ENCODE measurements around the gene MYO5B. TPM values are rescaled to one million over a fixed set of nuclear protein-coding genes. Genes with fewer than 3 reads are reported as not detected.

Gene MYO5B
- total RNA-seq, 2 donors from 2014 or later = 106 to 132 TPM

GRCh38 chr18:49917742-49918141, 277.2 kb downstream of the MYO5B start:
- Histone ChIP-seq H3K27ac (no peak overlapping the region), H3K27me3 (no peaks in the 10 kb centered on the region), H3K36me3 (no peaks in the 10 kb centered on the region), H3K9ac (ENCODE audit: low read depth in 2 of 2, low read length in 2 of 2) (no peak overlapping the region), H3K4me1 (no peaks in the 10 kb centered on the region), H3K9me3 (no peaks in the 10 kb centered on the region), H3K4me3 (no peak overlapping the region)
- TF ChIP-seq, protein P1, sequence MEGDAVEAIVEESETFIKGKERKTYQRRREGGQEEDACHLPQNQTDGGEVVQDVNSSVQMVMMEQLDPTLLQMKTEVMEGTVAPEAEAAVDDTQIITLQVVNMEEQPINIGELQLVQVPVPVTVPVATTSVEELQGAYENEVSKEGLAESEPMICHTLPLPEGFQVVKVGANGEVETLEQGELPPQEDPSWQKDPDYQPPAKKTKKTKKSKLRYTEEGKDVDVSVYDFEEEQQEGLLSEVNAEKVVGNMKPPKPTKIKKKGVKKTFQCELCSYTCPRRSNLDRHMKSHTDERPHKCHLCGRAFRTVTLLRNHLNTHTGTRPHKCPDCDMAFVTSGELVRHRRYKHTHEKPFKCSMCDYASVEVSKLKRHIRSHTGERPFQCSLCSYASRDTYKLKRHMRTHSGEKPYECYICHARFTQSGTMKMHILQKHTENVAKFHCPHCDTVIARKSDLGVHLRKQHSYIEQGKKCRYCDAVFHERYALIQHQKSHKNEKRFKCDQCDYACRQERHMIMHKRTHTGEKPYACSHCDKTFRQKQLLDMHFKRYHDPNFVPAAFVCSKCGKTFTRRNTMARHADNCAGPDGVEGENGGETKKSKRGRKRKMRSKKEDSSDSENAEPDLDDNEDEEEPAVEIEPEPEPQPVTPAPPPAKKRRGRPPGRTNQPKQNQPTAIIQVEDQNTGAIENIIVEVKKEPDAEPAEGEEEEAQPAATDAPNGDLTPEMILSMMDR (IDR thresholded peaks at IDR 0.05) = no peak
- intact Hi-C loops (cut with DNase I) = no loop called here
- DNase-seq = no peak

DNA sequence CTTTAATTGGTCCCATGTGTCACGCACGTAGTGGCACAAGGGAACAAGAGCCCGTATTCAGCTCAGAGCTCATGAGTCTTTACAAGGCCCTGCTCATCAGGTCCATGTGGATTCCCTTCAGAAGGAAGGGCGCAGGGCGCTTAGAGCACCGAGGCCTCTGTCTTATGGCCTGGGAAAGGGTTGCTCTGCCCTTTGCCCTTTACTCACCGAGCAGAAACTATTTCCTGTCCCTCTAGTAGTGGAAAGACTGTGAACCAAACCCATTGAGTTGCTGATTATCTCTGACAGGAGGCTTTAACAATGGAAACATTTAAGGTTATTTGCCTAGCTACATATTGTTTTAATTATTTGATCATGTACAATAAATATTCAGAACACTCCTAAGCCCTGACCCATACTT, 279.6 kb downstream of the MYO5B start:
- no peak for DNase-seq
- intact Hi-C loops (cut with DNase I) = no loop called here

DNA sequence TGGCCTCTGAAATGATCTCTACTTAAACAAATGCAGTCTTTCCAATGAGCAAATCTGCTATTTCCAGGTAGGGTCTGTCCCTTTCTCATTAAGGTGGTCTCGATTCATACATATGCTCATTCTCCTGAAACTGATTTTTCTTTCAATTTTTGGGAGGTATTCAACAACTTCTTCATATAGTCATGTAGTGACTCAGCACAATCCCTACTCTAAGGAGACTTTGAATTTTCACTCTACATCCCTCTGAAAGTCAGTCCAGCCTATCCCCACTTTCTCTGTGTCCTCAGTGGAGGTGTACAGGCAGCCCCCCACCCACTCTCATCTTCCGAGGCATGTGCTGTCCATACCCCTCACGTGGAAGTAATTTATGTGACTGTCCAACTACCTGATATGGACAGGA, 281.7 kb downstream of the MYO5B start:
- Histone ChIP-seq H3K9me3 (no peaks in the 10 kb centered on the region), H3K4me3 (no peak overlapping the region), H3K27ac (no peak overlapping the region), H3K9ac (ENCODE audit: low read depth in 2 of 2, low read length in 2 of 2) (no peak overlapping the region), H3K27me3 (no peaks in the 10 kb centered on the region), H3K4me1 (no peaks in the 10 kb centered on the region), H3K36me3 (no peaks in the 10 kb centered on the region)
- TF ChIP-seq, protein P1 (IDR thresholded peaks at IDR 0.05) = no peak
- DNase-seq = no peak
- intact Hi-C loops (cut with DNase I) = no loop called here

More for the DNA sequence above, 279.6 kb downstream of the MYO5B start:
- no peaks in the 10 kb centered on the region for H3K27me3 ChIP-seq
- H3K9ac ChIP-seq (ENCODE audit: low read depth in 2 of 2, low read length in 2 of 2) = no peak overlapping the region
- H3K36me3 ChIP-seq = no peaks in the 10 kb centered on the region
- H3K9me3 ChIP-seq = no peaks in the 10 kb centered on the region
- H3K4me1 ChIP-seq = no peaks in the 10 kb centered on the region
- H3K4me3 ChIP-seq = no peak overlapping the region
- no peak overlapping the region for H3K27ac ChIP-seq
- TF ChIP-seq, protein P1 (IDR thresholded peaks at IDR 0.05) = no peak

- DNase-seq = no peak
- TF ChIP-seq, protein P1 (IDR thresholded peaks at IDR 0.05) = no peak
- no peak overlapping the region for H3K4me3 ChIP-seq
- intact Hi-C loops (cut with DNase I) = no loop called here
- H3K27ac ChIP-seq = no peak overlapping the region
- no peaks in the 10 kb centered on the region for H3K36me3 ChIP-seq
- H3K27me3 ChIP-seq = no peaks in the 10 kb centered on the region
- no peaks in the 10 kb centered on the region for H3K4me1 ChIP-seq
- H3K9me3 ChIP-seq = no peaks in the 10 kb centered on the region
- no peak overlapping the region for H3K9ac ChIP-seq (ENCODE audit: low read depth in 2 of 2, low read length in 2 of 2)
These were observed 283.5 kb downstream of the MYO5B start for GRCh38 chr18:49911427-49911826.

DNA sequence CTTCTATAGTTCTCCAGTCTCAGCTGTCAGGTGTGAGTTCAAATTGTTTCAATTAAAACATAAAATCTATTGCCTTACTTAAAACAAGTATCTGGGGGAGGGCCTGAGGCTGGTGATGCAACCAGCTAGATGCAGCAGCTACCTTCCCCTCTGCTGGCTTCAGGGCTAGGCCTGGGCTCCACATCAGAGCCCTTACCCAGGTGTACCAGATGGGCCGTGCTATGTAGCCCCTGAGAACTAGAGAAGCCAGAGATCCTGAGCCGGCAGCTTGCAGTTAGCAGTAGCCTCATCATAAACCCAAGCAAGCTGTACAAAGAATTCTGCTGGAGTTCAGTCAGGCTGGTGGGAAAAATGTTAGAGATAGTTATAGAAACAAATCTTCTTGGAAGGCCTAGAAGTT, 284.0 kb downstream of the MYO5B start:
- Histone ChIP-seq H3K36me3 (no peaks in the 10 kb centered on the region), H3K27ac (no peak overlapping the region), H3K27me3 (no peaks in the 10 kb centered on the region), H3K9me3 (no peaks in the 10 kb centered on the region), H3K4me1 (no peaks in the 10 kb centered on the region), H3K9ac (ENCODE audit: low read depth in 2 of 2, low read length in 2 of 2) (no peak overlapping the region), H3K4me3 (no peak overlapping the region)
- TF ChIP-seq, protein P1 (IDR thresholded peaks at IDR 0.05) = no peak
- intact Hi-C loops (cut with DNase I) = no loop called here
- DNase-seq = no peak

DNA sequence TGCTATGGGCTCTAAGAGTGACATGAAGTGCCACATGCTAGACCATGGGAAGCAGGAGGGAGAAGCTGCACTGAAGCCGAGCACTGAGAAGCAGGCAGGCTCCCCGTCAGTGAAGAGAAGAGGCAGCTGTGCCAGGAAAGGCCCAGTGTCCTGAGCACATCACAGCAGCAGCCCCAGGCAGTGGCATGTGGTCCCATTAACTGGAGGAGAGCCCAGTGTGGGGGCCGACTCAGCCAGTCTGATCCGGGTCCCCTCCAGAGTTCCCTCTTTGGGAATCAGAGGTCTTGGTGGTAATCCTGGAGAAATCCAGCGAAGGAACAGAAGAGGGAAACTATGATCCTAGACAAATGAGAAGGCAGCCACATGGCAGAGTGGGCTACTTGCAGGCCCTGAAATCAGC, 284.9 kb downstream of the MYO5B start:
- TF ChIP-seq, protein P1 (IDR thresholded peaks at IDR 0.05) = no peak
- Histone ChIP-seq H3K36me3 (no peaks in the 10 kb centered on the region), H3K27me3 (no peaks in the 10 kb centered on the region), H3K9me3 (no peaks in the 10 kb centered on the region), H3K27ac (no peak overlapping the region), H3K4me1 (no peaks in the 10 kb centered on the region), H3K4me3 (no peak overlapping the region), H3K9ac (ENCODE audit: low read depth in 2 of 2, low read length in 2 of 2) (no peak overlapping the region)
- DNase-seq = no peak
- intact Hi-C loops (cut with DNase I) = no loop called here

Data from colonic mucosa (tissue), 4 donors.